ENCODE data around the gene TXLNG. TPM values are rescaled to one million over a fixed set of nuclear protein-coding genes. Genes with fewer than 3 reads are reported as not detected.

Gene TXLNG
- 11.2 TPM for total RNA-seq
- long read RNA-seq, full-length matches to known transcripts: 2 of 16 reads
- long read RNA-seq, partial matches to known transcripts: 9 of 16 reads
- long read RNA-seq, other reads (novel, unspliced or antisense): 5 of 16 reads

GRCh38 chrX:16786139-16786790 lies at the start of gene TXLNG:
Gene TXLNG (plus strand): TSS chrX:16786466. CDS start chrX:16786488, 22 bp downstream.
- no peaks in the 10 kb centered on the region for H3K4me1 ChIP-seq
- intact Hi-C loops (cut with DNase I): no loop called here
- H3K27me3 ChIP-seq (ENCODE audit: low read depth): no peaks in the 10 kb centered on the region
- peak; percentile 98 to 100 for ATAC-seq
- no peak for TF ChIP-seq CTCF (IDR thresholded peaks at IDR 0.05)
- H3K36me3 ChIP-seq: peaks cover 8% of the 10 kb centered on the region
- H3K27ac ChIP-seq: peak within 1 kb of the TSS; percentile 84
- peak within 1 kb of the TSS; percentile 63 for H3K4me3 ChIP-seq
- H3K9me3 ChIP-seq: no peaks in the 10 kb centered on the region
- peak; percentile 96 for DNase-seq

- no peak for DNase-seq
These were observed 49.2 kb upstream of the TXLNG start for GRCh38 chrX:16737024-16737423.

GRCh38 chrX:16739574-16739973 lies 46.7 kb upstream of the TXLNG start:
- no peak overlapping the region for H3K27ac ChIP-seq
- ATAC-seq (peak; percentile 46 to 62), DNase-seq (no peak)
- no peaks in the 10 kb centered on the region for H3K27me3 ChIP-seq (ENCODE audit: low read depth)
- H3K9me3 ChIP-seq: no peaks in the 10 kb centered on the region
- no peak overlapping the region for H3K4me3 ChIP-seq
- H3K4me1 ChIP-seq: no peaks in the 10 kb centered on the region
- peaks cover 62% of the 10 kb centered on the region for H3K36me3 ChIP-seq
- TF ChIP-seq CTCF (IDR thresholded peaks at IDR 0.05): no peak
- intact Hi-C loops (cut with DNase I): no loop called here

More at GRCh38 chrX:16737024-16737423, 49.2 kb upstream of the TXLNG start:
- no peak for ATAC-seq
- Histone ChIP-seq H3K4me1 (no peaks in the 10 kb centered on the region), H3K27me3 (ENCODE audit: low read depth) (no peaks in the 10 kb centered on the region), H3K27ac (no peak overlapping the region), H3K9me3 (no peaks in the 10 kb centered on the region), H3K4me3 (no peak overlapping the region), H3K36me3 (peaks cover 39% of the 10 kb centered on the region)
- no peak for TF ChIP-seq CTCF (IDR thresholded peaks at IDR 0.05)
- intact Hi-C loops (cut with DNase I): no loop called here

- no peak for DNase-seq
- Histone ChIP-seq H3K4me3 (no peak overlapping the region), H3K27me3 (ENCODE audit: low read depth) (no peaks in the 10 kb centered on the region), H3K27ac (no peak overlapping the region), H3K36me3 (peaks cover 63% of the 10 kb centered on the region), H3K4me1 (no peaks in the 10 kb centered on the region), H3K9me3 (no peaks in the 10 kb centered on the region)
- TF ChIP-seq CTCF (IDR thresholded peaks at IDR 0.05): no peak
- intact Hi-C loops (cut with DNase I): no loop called here
- no peak for ATAC-seq
These were observed 42.5 kb upstream of the TXLNG start for GRCh38 chrX:16743604-16744325.

- TF ChIP-seq CTCF (IDR thresholded peaks at IDR 0.05): no peak
- Histone ChIP-seq H3K27ac (no peak overlapping the region), H3K4me3 (no peak overlapping the region), H3K36me3 (peaks cover 71% of the 10 kb centered on the region), H3K9me3 (no peaks in the 10 kb centered on the region), H3K27me3 (ENCODE audit: low read depth) (no peaks in the 10 kb centered on the region), H3K4me1 (no peaks in the 10 kb centered on the region)
- ATAC-seq (no peak), DNase-seq (no peak)
- intact Hi-C loops (cut with DNase I): no loop called here
These were observed 41.2 kb upstream of the TXLNG start for GRCh38 chrX:16745102-16745501.
